Left lung (tissue), 10 donors: ENCODE measurements around the gene PTPRU. TPM values are rescaled to one million over a fixed set of nuclear protein-coding genes. Genes with fewer than 3 reads are reported as not detected.

ENCODE experiments used
- ATAC-seq: fragments of 200-7000 bp; cut with Tn5 transposase; one replicate; pipeline ENCODE4 v1.9.1; 2020; ENCODE audit warnings: moderate library complexity
- DNase-seq, 4 donors: peaks; one replicate each; pipeline ENCODE4 v3.0.0-alpha.2; 2013 to 2020
- H3K27ac ChIP-seq, 2 donors: fragments of 200-600 bp; sonication (generic) in 1 of 2; one replicate each; pipeline versions ENCODE4 v1.5.0 to v1.8.0; 2020 to 2021
- H3K27me3 ChIP-seq, 2 donors: fragments of 200-600 bp; sonication (generic) in 1 of 2; one replicate each; pipeline versions ENCODE4 v1.5.0 to v1.8.0; 2020 to 2021
- H3K36me3 ChIP-seq, 2 donors: fragments of 200-600 bp; sonication (generic) in 1 of 2; one replicate each; pipeline versions ENCODE4 v1.5.0 to v1.8.0; 2020 to 2021
- H3K4me1 ChIP-seq, 2 donors: fragments of 200-600 bp; one replicate each; pipeline ENCODE4 v1.8.0; 2021
- H3K4me3 ChIP-seq, 2 donors: fragments of 200-600 bp; sonication (generic) in 1 of 2; one replicate each; pipeline versions ENCODE4 v1.5.0 to v1.8.0; 2020 to 2021; ENCODE audit warnings: mild to moderate bottlenecking in 1 of 2
- H3K9me3 ChIP-seq, 2 donors: fragments of 200-600 bp; sonication (generic) in 1 of 2; one replicate each; pipeline versions ENCODE4 v1.5.0 to v1.8.0; 2020 to 2021
- intact Hi-C, 2 donors: fragments of 100-400 bp; cut with DNase I; formaldehyde crosslinking; loops; one replicate each; pipeline versions ENCODE4 v1.11.2 to v1.14.2; 2022
- polyA plus RNA-seq, 6 donors: library from polyadenylated mRNA; unstranded; fragments of 120-200 nt; gene quantifications; one replicate each; pipeline ENCODE4 v1.2.1, GENCODE V29; 2013; ENCODE audit not compliant: insufficient read length in 6 of 6
- total RNA-seq, 2 donors: library from RNA; stranded (reverse); fragmentation: NEBNext Ultra II Directional; extraction: Animal tissue kit (Norgen Biotek cat#: 25700); gene quantifications; one replicate each; pipeline ENCODE4 v1.2.1, GENCODE V29; 2021
- TF ChIP-seq, protein P1 (sequence below), 2 donors: fragments of 200-600 bp; sonication (generic) in 1 of 2; IDR thresholded peaks; one replicate each; pipeline versions ENCODE4 v1.5.0 to v1.8.0; 2021; ENCODE audit warnings: antibody characterized with exemption in 2 of 2
- donor health status: DM: no; HTN: yes; CAD: no.
- donor health status: DM: no; HTN: no; CAD: no.

Gene PTPRU
- total and polyA plus RNA-seq, 8 donors = 15.5 to 45.4 (median 18.8) TPM

DNA sequence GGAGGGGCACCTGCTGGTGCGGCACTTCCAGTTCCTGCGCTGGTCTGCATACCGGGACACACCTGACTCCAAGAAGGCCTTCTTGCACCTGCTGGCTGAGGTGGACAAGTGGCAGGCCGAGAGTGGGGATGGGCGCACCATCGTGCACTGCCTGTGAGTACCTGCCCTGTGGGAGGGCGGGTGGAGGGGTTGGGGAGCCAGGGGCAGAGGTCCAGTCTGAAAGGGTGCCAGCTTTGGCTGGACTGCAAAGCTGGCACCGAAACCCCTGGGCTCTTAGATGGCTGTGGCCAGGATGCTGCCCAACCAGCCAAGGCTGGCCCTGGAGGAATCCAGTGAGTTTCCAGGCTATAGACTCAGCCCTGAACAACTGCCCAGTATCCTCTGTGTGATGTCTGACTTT, 87.3 kb downstream of the PTPRU start:
- Histone ChIP-seq H3K9me3 (no peaks in the 10 kb centered on the region), H3K27ac (no peak overlapping the region), H3K27me3 (no peaks in the 10 kb centered on the region), H3K4me1 (no peaks in the 10 kb centered on the region), H3K36me3 (peaks cover 0 to 28% of the 10 kb centered on the region in 2 donors), H3K4me3 (no peak overlapping the region)
- intact Hi-C loops = no loop called here
- TF ChIP-seq, protein P1, sequence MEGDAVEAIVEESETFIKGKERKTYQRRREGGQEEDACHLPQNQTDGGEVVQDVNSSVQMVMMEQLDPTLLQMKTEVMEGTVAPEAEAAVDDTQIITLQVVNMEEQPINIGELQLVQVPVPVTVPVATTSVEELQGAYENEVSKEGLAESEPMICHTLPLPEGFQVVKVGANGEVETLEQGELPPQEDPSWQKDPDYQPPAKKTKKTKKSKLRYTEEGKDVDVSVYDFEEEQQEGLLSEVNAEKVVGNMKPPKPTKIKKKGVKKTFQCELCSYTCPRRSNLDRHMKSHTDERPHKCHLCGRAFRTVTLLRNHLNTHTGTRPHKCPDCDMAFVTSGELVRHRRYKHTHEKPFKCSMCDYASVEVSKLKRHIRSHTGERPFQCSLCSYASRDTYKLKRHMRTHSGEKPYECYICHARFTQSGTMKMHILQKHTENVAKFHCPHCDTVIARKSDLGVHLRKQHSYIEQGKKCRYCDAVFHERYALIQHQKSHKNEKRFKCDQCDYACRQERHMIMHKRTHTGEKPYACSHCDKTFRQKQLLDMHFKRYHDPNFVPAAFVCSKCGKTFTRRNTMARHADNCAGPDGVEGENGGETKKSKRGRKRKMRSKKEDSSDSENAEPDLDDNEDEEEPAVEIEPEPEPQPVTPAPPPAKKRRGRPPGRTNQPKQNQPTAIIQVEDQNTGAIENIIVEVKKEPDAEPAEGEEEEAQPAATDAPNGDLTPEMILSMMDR (IDR thresholded peaks at IDR 0.05) = no peak
- DNase-seq (no peak), ATAC-seq (no peak)

DNA sequence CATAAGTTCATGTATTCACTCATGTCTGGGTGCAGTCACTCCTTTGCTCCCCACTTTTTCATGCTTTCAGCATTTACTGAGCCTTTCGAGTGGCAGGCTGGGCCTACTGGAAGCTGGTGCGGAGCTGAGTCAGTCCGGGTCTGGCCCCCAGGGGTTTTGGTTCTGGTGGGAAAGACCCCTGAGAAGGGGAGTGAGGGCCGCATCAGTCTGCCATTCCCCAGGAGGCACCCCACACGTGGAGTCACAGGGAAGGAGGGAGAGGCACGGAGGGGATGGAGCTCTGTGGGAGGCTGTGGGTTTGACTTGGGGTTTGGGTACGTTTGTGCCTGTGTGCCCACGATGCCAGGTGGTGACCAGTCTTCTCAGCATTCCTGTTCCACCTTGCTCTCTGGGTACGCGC, 87.9 kb downstream of the PTPRU start:
- Histone ChIP-seq H3K27ac (no peak overlapping the region), H3K27me3 (no peaks in the 10 kb centered on the region), H3K4me3 (no peak overlapping the region), H3K4me1 (no peaks in the 10 kb centered on the region), H3K36me3 (peaks cover 0 to 25% of the 10 kb centered on the region in 2 donors), H3K9me3 (no peaks in the 10 kb centered on the region)
- TF ChIP-seq, protein P1 (IDR thresholded peaks at IDR 0.05) = no peak
- DNase-seq (peak in 1 of 4 donors; percentile 38), ATAC-seq (no peak)
- intact Hi-C loops = no loop called here

DNA sequence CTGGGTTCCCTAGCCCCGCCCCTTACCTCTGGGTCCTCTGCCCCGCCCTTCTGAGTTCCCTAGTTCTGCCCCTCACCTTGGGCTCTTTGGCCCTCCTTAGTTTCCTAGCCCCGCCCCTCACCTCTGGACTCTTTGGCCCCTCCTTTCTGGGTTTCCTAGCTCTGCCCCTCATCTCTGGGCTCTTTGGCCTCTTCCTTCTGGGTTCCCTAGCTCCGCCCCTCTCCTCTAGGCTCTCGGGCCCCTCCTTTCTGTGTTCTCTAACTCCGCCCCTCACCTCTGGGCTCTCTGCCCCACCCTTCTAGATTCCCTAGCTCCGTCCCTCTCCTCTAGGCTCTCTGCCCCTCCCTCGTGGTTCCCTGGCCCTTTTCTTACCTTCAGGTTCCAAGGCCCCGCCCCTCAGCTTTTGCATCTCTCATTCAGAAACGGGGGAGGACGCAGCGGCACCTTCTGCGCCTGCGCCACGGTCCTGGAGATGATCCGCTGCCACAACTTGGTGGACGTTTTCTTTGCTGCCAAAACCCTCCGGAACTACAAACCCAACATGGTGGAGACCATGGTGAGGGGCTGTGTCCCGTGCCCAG, 88.5 kb downstream of the PTPRU start:
- ATAC-seq (peak; percentile 76), DNase-seq (peak in 1 of 4 donors; percentile 26)
- no peak overlapping the region for H3K4me3 ChIP-seq
- intact Hi-C loops = no loop called here
- no peaks in the 10 kb centered on the region for H3K4me1 ChIP-seq
- H3K27me3 ChIP-seq = no peaks in the 10 kb centered on the region
- no peaks in the 10 kb centered on the region for H3K9me3 ChIP-seq
- H3K36me3 ChIP-seq = peaks cover 0 to 25% of the 10 kb centered on the region in 2 donors
- TF ChIP-seq, protein P1 (IDR thresholded peaks at IDR 0.05) = no peak
- no peak overlapping the region for H3K27ac ChIP-seq

GRCh38 chr1:29325675-29326074, 89.4 kb downstream of the PTPRU start:
- Histone ChIP-seq H3K27me3 (no peaks in the 10 kb centered on the region), H3K27ac (no peak overlapping the region), H3K9me3 (no peaks in the 10 kb centered on the region), H3K4me1 (no peaks in the 10 kb centered on the region), H3K36me3 (peaks cover 0 to 22% of the 10 kb centered on the region in 2 donors), H3K4me3 (no peak overlapping the region)
- ATAC-seq (no peak), DNase-seq (peak in 1 of 4 donors; percentile 54)
- TF ChIP-seq, protein P1 (IDR thresholded peaks at IDR 0.05) = no peak
- intact Hi-C loops = no loop called here

- H3K4me1 ChIP-seq = no peaks in the 10 kb centered on the region
- intact Hi-C loops = no loop called here
- no peak for ATAC-seq
- no peaks in the 10 kb centered on the region for H3K9me3 ChIP-seq
- no peak overlapping the region for H3K27ac ChIP-seq
- no peaks in the 10 kb centered on the region for H3K27me3 ChIP-seq
- TF ChIP-seq, protein P1 (IDR thresholded peaks at IDR 0.05) = no peak
- no peak overlapping the region for H3K4me3 ChIP-seq
- peak in 1 of 4 donors; percentile 28 for DNase-seq
- H3K36me3 ChIP-seq = peaks cover 0 to 19% of the 10 kb centered on the region in 2 donors
These were observed 89.8 kb downstream of the PTPRU start for GRCh38 chr1:29326123-29326522.
